K562 (cell line): ENCODE data around the gene AFF1. TPM values are rescaled to one million over a fixed set of nuclear protein-coding genes. Genes with fewer than 3 reads are reported as not detected.
A peak's percentile ranks its signal among the peaks of the same experiment; 100 is the strongest.

ENCODE experiments used
- AFF1 ChIP-seq, 2 experiments: fragments of 450-650 bp; IDR thresholded peaks; 2 replicates each; pipeline ENCODE4 v1.6.1; 2018; ENCODE audit warnings: mild to moderate bottlenecking in 2 of 2, low read depth in 1 of 2; ENCODE audit not compliant: partially characterized antibody in 2 of 2
- ARID3B ChIP-seq: fragments of 250-450 bp; sonication (Bioruptor Pico); IDR thresholded peaks from 2 replicates; pipeline ENCODE4 v1.4.0; 2020; ENCODE audit warnings: borderline replicate concordance
- CBX5 ChIP-seq: IDR thresholded peaks from 2 replicates; pipeline ENCODE4 v1.6.1; 2014; ENCODE audit warnings: low read depth, borderline replicate concordance
- FOSL1 ChIP-seq: fragments of 200-800 bp; sonication (Bioruptor generic); conservative IDR thresholded peaks from 2 replicates; pipeline ENCODE4 v1.6.1; 2016; ENCODE audit warnings: missing genetic modification characterization, missing compliant biosample characterization
- HOMEZ ChIP-seq: fragments of 250-450 bp; sonication (Bioruptor Pico); IDR thresholded peaks from 2 replicates; pipeline ENCODE4 v1.4.0; 2020; ENCODE audit warnings: mild to moderate bottlenecking, moderate library complexity
- ID3 ChIP-seq, 2 experiments: fragments of 250-450 bp in 1 of 2; fragments of 450-650 bp in 1 of 2; sonication (Bioruptor Pico) in 1 of 2; IDR thresholded peaks; 2 replicates each; pipeline versions ENCODE4 v1.6.1 to v1.8.0; 2016 to 2021; ENCODE audit warnings: mild to moderate bottlenecking in 2 of 2, moderate library complexity in 2 of 2, missing compliant biosample characterization in 1 of 2, missing genetic modification characterization in 1 of 2
- KAT2B ChIP-seq: IDR thresholded peaks from one replicate; pipeline ENCODE4 v1.6.1; 2012; ENCODE audit warnings: low read depth, mild to moderate bottlenecking, control low read depth, inconsistent platforms, low read length, moderate library complexity
- KAT7 ChIP-seq: sonication (generic); formaldehyde crosslinking; IDR thresholded peaks from 2 replicates; pipeline ENCODE4 v1.8.0; 2022; ENCODE audit warnings: missing genetic modification reagents, mild to moderate bottlenecking, borderline replicate concordance
- LCOR ChIP-seq: sonication (generic); formaldehyde crosslinking; IDR thresholded peaks from 2 replicates; pipeline ENCODE4 v1.8.0; 2022; ENCODE audit warnings: mild to moderate bottlenecking, missing genetic modification reagents
- MYNN ChIP-seq, 2 experiments: sonication (generic); formaldehyde crosslinking in 1 of 2; IDR thresholded peaks; 2 replicates each; pipeline versions ENCODE4 v1.5.0 to v1.6.1; 2016 to 2020; ENCODE audit warnings: antibody characterized with exemption in 1 of 2, missing genetic modification reagents in 1 of 2
- THRAP3 ChIP-seq: fragments of 450-650 bp; IDR thresholded peaks from 2 replicates; pipeline ENCODE4 v1.6.1; 2016; ENCODE audit warnings: mild to moderate bottlenecking, inconsistent platforms, borderline replicate concordance
- ZNF280A ChIP-seq: fragments of 450-650 bp; IDR thresholded peaks from 2 replicates; pipeline ENCODE4 v1.6.1; 2018; ENCODE audit warnings: mild to moderate bottlenecking, low read depth; ENCODE audit not compliant: partially characterized antibody
- ZNF347 ChIP-seq: fragments of 450-650 bp; formaldehyde crosslinking; IDR thresholded peaks from 2 replicates; pipeline ENCODE4 v1.4.0; 2020; ENCODE audit warnings: low read depth, mild to moderate bottlenecking, moderate library complexity
- ZNF584 ChIP-seq: fragments of 200-800 bp; sonication (Bioruptor generic); IDR thresholded peaks from 2 replicates; pipeline ENCODE4 v1.6.1; 2016; ENCODE audit warnings: low read depth, mild to moderate bottlenecking, missing genetic modification characterization, missing compliant biosample characterization
- polyA plus RNA-seq, 8 experiments: library from polyadenylated mRNA; depleted of rRNA in 4 of 8; stranded (reverse) in 5 of 8; unstranded in 3 of 8; fragments of >200 nt; fragmentation: Nextera tagmentation in 2 of 8; fragmentation: Illumina TruSeq in 1 of 8; extraction: Ambion mirVana in 2 of 8; extraction: Trizol in 1 of 8; gene quantifications; 2 replicates each; pipeline versions ENCODE4 v1.2.1 to v1.2.3, GENCODE V29; 2011 to 2014; ENCODE audit warnings: inconsistent platforms in 1 of 8, missing spikeins in 1 of 8
- total RNA-seq, 7 experiments: library from RNA; depleted of rRNA in 6 of 7; stranded (reverse); fragments of >200 nt in 6 of 7; fragmentation: Illumina TruSeq in 2 of 7; extraction: Trizol in 2 of 7; gene quantifications; 2 replicates each; pipeline versions ENCODE4 v1.2.1 to v1.2.3, GENCODE V29; 2011 to 2021; ENCODE audit warnings: low replicate concordance in 1 of 7

Gene AFF1
- total and polyA plus RNA-seq, 9 of the 15 experiments (the other 6 are each of a cell fraction or from before 2014, with no cell fraction given) = 4.1 to 47.5 (median 17.2) TPM

GRCh38 chr4:87019246-87019791 is 84.5 kb downstream of the AFF1 start (continued):
- TF ChIP-seq AFF1 (IDR thresholded peaks at IDR 0.05; ENCODE audit: low read depth in 1 of 2, partially characterized antibody in 2 of 2) = no peak
- no peak for TF ChIP-seq THRAP3
- no peak for TF ChIP-seq ZNF280A
- TF ChIP-seq LCOR (CRISPR knock-in tag) = 0 out of 2 replicates have a peak, but pooled peaks have one; percentile 30
- 0 out of 2 replicates have a peak, but pooled peaks have one; percentile 10 for TF ChIP-seq FOSL1 (tag)
- TF ChIP-seq ARID3B (CRISPR knock-in tag) = no peak
- TF ChIP-seq CBX5 = no peak
- TF ChIP-seq MYNN (IDR thresholded peaks at IDR 0.05) = peak; percentile 97
- TF ChIP-seq MYNN (CRISPR knock-in tag; IDR thresholded peaks at IDR 0.05) = no peak
- TF ChIP-seq KAT2B = no peak
- TF ChIP-seq ZNF347 (CRISPR knock-in tag) = no peak
- TF ChIP-seq ZNF584 (CRISPR knock-in tag) = no peak
- 0 out of 2 replicates have a peak, but pooled peaks have one; percentile 41 for TF ChIP-seq KAT7
- TF ChIP-seq HOMEZ = no peak
- TF ChIP-seq ID3 (CRISPR knock-in tag; IDR thresholded peaks at IDR 0.05) = no peak
- TF ChIP-seq ID3 (tag; IDR thresholded peaks at IDR 0.05) = peak; percentile 26; the same call in 1 of the 2 replicates
